Measurements from ENCODE around the gene OIP5.

DNA sequence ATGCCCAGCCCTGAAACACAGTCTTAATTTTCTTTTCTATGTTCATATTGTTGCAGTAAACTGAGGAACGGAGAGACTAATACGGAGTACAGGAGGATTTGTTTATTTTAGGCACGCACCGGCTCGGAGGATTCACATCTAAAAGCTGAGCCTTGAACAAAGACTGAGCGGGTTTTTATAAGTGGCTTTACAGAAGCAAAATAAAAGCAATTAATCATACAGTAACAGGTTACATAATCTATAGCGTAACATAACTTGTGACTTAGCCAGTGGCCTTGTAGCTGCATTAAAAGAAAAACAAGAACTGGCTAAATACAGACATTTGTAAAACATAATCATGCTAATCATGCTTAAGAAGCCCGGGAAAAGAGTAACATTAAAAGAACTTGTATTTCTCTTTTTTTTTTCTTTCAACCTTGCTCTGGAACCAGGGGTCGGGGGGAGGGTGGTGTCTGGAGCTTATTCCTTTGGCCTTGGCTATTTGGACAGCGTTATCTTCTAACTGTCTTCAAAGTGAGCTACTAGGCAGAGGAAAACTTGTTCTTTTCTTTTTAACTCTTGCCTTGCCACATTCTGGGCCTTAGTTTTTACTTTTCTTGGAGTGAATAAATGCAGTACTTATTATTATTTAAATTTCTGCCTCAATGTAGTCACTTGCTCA is 17.8 kb upstream of the OIP5 start:
- TF ChIP-seq, protein P1, sequence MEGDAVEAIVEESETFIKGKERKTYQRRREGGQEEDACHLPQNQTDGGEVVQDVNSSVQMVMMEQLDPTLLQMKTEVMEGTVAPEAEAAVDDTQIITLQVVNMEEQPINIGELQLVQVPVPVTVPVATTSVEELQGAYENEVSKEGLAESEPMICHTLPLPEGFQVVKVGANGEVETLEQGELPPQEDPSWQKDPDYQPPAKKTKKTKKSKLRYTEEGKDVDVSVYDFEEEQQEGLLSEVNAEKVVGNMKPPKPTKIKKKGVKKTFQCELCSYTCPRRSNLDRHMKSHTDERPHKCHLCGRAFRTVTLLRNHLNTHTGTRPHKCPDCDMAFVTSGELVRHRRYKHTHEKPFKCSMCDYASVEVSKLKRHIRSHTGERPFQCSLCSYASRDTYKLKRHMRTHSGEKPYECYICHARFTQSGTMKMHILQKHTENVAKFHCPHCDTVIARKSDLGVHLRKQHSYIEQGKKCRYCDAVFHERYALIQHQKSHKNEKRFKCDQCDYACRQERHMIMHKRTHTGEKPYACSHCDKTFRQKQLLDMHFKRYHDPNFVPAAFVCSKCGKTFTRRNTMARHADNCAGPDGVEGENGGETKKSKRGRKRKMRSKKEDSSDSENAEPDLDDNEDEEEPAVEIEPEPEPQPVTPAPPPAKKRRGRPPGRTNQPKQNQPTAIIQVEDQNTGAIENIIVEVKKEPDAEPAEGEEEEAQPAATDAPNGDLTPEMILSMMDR (conservative IDR thresholded peaks at IDR 0.05): no peak
- TF ChIP-seq ZFX (IDR thresholded peaks at IDR 0.05): no peak

All from C4-2B (cell line).